ENCODE results near the gene FGFR2.

The FGFR2 gene

DNA sequence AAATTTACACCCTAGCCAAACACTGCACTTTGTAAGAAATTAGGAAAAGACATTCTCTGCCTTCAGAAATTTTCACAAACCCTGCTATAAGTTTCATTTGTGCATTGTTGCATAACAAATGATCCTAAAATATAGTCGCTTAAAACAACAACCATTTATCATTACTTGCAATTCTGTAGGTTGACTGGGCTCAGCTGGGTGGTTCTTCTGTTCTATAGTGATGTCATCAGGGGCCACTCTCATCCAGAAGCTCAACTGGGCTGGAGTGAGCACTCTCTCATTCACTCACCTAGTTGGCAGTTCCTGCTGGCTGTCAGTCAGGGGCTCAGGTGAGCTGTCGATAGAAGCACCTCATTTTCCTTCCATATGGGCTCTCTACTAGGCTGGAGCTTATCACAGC lies 20.7 kb upstream of the FGFR2 start:
- DNase-seq (ENCODE audit: low read depth) = no peak
- TF ChIP-seq, protein P1, sequence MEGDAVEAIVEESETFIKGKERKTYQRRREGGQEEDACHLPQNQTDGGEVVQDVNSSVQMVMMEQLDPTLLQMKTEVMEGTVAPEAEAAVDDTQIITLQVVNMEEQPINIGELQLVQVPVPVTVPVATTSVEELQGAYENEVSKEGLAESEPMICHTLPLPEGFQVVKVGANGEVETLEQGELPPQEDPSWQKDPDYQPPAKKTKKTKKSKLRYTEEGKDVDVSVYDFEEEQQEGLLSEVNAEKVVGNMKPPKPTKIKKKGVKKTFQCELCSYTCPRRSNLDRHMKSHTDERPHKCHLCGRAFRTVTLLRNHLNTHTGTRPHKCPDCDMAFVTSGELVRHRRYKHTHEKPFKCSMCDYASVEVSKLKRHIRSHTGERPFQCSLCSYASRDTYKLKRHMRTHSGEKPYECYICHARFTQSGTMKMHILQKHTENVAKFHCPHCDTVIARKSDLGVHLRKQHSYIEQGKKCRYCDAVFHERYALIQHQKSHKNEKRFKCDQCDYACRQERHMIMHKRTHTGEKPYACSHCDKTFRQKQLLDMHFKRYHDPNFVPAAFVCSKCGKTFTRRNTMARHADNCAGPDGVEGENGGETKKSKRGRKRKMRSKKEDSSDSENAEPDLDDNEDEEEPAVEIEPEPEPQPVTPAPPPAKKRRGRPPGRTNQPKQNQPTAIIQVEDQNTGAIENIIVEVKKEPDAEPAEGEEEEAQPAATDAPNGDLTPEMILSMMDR (IDR thresholded peaks at IDR 0.05; ENCODE audit: low read depth, low read length, missing control alignments) = no peak
- no peak overlapping the region for H3K4me3 ChIP-seq (ENCODE audit: low read depth, low read length)

DNA sequence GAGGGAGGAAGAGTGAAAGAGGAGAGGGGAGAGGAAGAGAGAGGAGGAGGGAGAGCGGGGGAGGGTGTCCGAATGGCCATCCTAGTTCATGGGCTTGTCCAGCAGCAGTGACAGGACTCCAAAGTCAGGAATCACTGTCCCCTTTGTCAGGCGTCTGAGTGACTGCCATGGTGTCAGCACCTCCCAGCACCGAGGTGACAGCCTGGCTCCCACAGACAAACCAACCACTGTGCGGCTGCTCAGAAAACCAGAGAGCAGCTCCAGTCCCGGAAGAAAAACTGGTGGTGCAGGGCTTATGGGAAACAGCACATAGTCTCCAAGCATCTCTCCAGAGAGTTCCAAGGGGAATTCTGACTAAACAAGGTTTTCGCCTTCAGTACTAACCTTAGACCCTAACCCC lies 18.9 kb upstream of the FGFR2 start:
- no peak overlapping the region for H3K4me3 ChIP-seq (ENCODE audit: low read depth, low read length)
- TF ChIP-seq, protein P1 (IDR thresholded peaks at IDR 0.05; ENCODE audit: low read depth, low read length, missing control alignments) = no peak
- no peak for DNase-seq (ENCODE audit: low read depth)

DNA sequence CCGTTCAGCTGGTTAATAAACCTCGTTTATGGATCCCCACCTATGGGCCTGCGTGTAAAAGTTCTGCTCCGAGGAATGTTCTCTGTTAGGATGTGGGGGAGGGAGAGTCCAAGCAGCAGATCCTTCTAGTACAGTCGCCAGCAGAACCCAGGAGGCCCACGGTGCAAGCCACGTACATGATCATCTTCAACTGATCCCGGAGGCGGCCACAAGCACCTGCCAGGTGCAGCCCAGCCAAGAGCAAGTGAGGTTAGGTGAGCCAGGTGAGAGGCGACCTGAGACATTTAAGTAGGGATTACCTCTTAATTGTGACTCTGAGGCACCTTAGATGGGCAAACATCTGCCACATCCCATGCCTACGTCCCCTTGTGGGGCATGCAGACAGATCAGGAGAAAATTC lies 18.0 kb upstream of the FGFR2 start:
- TF ChIP-seq, protein P1 (IDR thresholded peaks at IDR 0.05; ENCODE audit: low read depth, low read length, missing control alignments) = no peak
- DNase-seq (ENCODE audit: low read depth) = no peak

DNA sequence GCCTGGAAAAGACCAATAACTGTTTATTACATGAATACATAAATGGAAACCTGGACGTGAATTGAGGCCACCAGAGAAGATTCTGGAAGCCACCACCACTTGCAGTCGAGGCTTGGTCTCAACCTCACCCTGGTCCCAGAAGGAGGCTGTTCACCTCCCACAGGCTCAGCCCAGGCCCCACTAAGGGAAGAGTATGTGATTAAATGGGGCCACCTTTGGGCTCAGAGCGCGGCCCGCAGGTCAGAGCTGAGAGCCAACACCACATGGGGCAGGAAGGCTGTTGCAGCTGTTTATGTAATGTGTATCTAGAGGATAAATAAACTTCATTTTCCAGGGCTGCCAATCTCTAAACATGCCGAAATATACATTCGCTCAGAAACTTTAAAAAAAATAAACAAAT lies 17.6 kb upstream of the FGFR2 start:
- TF ChIP-seq, protein P1 (IDR thresholded peaks at IDR 0.05; ENCODE audit: low read depth, low read length, missing control alignments) = no peak
- H3K4me3 ChIP-seq (ENCODE audit: low read depth, low read length) = no peak overlapping the region
- DNase-seq (ENCODE audit: low read depth) = no peak

More for the DNA sequence above, 18.0 kb upstream of the FGFR2 start:
- H3K4me3 ChIP-seq (ENCODE audit: low read depth, low read length) = no peak overlapping the region

DNA sequence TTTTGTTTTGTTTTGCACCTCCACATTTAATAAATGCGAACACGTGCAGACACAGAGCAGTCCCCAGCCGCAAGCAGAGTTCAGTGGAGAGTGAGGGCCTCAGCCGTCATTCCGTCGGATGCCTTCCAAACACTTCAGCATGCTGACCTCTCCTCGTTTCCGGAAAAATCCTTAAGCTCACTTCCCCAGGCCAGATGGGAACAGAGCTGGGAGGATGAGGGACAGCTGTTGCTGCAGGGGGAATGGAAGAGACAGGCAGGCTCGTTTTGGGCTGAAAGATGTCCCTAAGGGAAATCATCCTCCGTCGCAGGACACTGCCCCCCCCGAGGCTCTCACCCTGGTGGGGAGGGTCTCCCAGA lies 17.2 kb upstream of the FGFR2 start:
- no peak overlapping the region for H3K4me3 ChIP-seq (ENCODE audit: low read depth, low read length)
- TF ChIP-seq, protein P1 (IDR thresholded peaks at IDR 0.05; ENCODE audit: low read depth, low read length, missing control alignments) = no peak
- no peak for DNase-seq (ENCODE audit: low read depth)

DNA sequence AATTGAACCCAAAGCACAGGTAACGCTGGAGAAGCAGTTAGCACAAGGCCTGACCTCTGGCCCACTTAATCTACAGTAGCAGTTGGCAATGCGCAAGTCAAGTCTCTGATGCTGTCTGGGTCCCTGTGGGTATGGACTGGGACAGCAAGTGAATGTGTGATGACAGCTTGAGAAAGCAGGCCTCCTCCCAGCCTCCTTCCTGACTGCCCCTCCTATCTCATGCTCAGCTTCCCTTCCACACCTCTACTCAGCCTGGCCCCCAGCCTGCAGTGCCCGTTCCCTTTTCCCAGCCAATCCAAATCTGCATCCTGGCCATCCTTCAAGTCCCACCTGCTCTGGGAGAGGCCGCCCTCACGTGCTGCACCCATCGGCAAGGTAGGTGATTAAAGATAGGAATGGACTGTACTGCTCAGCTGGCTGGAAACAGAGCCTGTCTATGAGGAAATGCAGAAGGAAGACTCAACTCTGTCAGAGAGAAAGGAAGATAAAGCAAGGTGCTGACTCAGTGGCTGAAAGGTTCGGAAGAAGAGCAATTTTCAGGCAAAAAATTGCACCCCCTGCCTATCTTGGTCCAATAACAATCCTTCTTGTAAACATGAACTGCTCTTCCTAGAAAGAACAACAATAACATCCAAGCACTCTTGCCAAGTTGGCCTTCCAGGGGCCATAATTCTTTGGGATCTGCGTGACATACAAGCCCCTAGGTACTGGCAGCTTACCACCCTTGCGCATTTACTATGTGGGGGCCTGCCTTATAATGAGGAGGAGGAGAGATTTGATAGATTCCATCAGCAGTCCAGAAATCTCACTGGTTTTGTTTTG lies 16.6 kb upstream of the FGFR2 start:
- no peak overlapping the region for H3K4me3 ChIP-seq (ENCODE audit: low read depth, low read length)
- TF ChIP-seq, protein P1 (IDR thresholded peaks at IDR 0.05; ENCODE audit: low read depth, low read length, missing control alignments) = no peak

DNA sequence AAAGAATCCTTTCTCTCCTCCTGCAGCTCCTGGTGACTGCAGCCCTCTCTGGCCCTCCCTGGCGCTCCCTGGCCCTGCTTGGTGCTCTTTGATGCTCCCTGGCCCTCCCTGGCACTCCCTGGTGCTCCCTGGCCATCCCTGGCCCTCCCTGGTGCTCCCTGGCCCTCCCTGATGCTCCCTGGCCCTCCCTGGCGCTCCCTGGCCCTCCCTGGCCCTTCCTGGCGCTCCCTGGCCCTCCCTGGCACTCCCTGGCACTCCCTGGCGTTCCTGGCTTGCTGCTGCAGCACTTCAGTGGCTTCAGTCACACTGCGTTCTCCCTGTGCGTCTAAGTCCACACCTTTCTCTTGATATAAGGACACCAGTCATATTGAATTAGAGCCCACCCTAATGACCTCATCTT lies 15.2 kb upstream of the FGFR2 start:
- TF ChIP-seq, protein P1 (IDR thresholded peaks at IDR 0.05; ENCODE audit: low read depth, low read length, missing control alignments) = no peak
- no peak overlapping the region for H3K4me3 ChIP-seq (ENCODE audit: low read depth, low read length)
- no peak for DNase-seq (ENCODE audit: low read depth)

More for the DNA sequence above, 16.6 kb upstream of the FGFR2 start:
- DNase-seq (ENCODE audit: low read depth) = no peak

Data from GM12864 (cell line).